Activated naive CD4-positive, alpha-beta T cell treated with Interleukin-2 at 50 U/mL for 16 hours (primary cell): ENCODE data around the gene CAPN10.
"Not testable (repeated sequence)": the region's sequence is repeated elsewhere in the genome, so short reads cannot be mapped to it uniquely, and the experiment has no call there.

ENCODE experiments used
- DNase-seq: peaks from one replicate; pipeline ENCODE4 v3.0.0-alpha.2; 2020

The CAPN10 gene

GRCh38 chr2:240604291-240604938 lies 17.9 kb downstream of the CAPN10 start:
- no peak for DNase-seq

GRCh38 chr2:240604939-240605716 lies 18.6 kb downstream of the CAPN10 start:
- DNase-seq, result no peak

GRCh38 chr2:240605867-240606743 lies 19.6 kb downstream of the CAPN10 start:
- no peak for DNase-seq

- no peak for DNase-seq
These were observed 25.2 kb downstream of the CAPN10 start for GRCh38 chr2:240611601-240612210.

GRCh38 chr2:240613781-240614180 lies 27.2 kb downstream of the CAPN10 start:
- DNase-seq, result no peak

- no peak for DNase-seq
These were observed 27.9 kb downstream of the CAPN10 start for GRCh38 chr2:240614391-240614790.

- DNase-seq, result no peak
These were observed 28.9 kb downstream of the CAPN10 start for GRCh38 chr2:240615396-240615795.

- DNase-seq, result no peak
These were observed 29.4 kb downstream of the CAPN10 start for GRCh38 chr2:240615820-240616547.

GRCh38 chr2:240616860-240617666 lies 30.5 kb downstream of the CAPN10 start:
- DNase-seq, result not testable (repeated sequence)

GRCh38 chr2:240618776-240619175 lies 32.2 kb downstream of the CAPN10 start:
- no peak for DNase-seq

- no peak for DNase-seq
These were observed 33.1 kb downstream of the CAPN10 start for GRCh38 chr2:240619506-240620148.

GRCh38 chr2:240620149-240620731 lies 33.7 kb downstream of the CAPN10 start:
- DNase-seq, result no peak

GRCh38 chr2:240620859-240621258 lies 34.3 kb downstream of the CAPN10 start:
- no peak for DNase-seq

GRCh38 chr2:240622060-240622411 lies 35.5 kb downstream of the CAPN10 start:
- no peak for DNase-seq

- DNase-seq, result no peak
These were observed 36.1 kb downstream of the CAPN10 start for GRCh38 chr2:240622531-240623235.

GRCh38 chr2:240623531-240624010 lies 37.0 kb downstream of the CAPN10 start:
- no peak for DNase-seq

- no peak for DNase-seq
These were observed 37.7 kb downstream of the CAPN10 start for GRCh38 chr2:240624011-240624949.

GRCh38 chr2:240624950-240625621 lies 38.6 kb downstream of the CAPN10 start, which contains the start of gene GPR35:
Gene GPR35 (plus strand): TSS chr2:240625480. CDS start chr2:240629953, 4,473 bp downstream.
- peak; percentile 84 for DNase-seq
